GM18909 (cell line): Measurements from ENCODE around the gene PSMB7.

Experiments used
- ATAC-seq: cut with Tn5 transposase; IDR thresholded peaks from one replicate; pipeline ENCODE4 v1.9.1; 2021; ENCODE audit warnings: mild to moderate bottlenecking; ENCODE audit not compliant: unreplicated experiment, poor library complexity

The PSMB7 gene

GRCh38 chr9:124332361-124333202 lies 82.7 kb downstream of the PSMB7 start:
- ATAC-seq: no peak

DNA sequence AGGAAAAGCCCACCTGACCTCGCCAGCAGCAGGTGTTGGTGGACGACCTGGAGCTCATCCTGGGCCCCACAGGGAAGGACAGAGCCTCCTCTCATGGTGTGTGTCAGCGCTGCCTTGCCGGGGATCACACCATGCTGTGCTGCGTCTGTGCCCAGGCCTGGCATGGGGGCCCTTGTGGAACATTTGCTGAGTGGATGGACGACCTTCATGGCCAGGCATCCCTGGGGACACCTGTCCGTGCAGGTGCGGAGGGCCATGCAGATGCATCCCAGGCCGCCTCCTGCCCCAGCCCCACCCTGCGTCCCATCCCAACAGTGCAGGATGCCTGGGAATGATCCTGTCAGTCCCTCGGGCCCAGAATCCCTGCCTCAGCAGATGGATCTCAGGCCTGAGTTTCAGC lies 83.7 kb downstream of the PSMB7 start:
- no peak for ATAC-seq

GRCh38 chr9:124330011-124330697 lies 85.1 kb downstream of the PSMB7 start:
- no peak for ATAC-seq

GRCh38 chr9:124329206-124329792 lies 85.9 kb downstream of the PSMB7 start:
- no peak for ATAC-seq

DNA sequence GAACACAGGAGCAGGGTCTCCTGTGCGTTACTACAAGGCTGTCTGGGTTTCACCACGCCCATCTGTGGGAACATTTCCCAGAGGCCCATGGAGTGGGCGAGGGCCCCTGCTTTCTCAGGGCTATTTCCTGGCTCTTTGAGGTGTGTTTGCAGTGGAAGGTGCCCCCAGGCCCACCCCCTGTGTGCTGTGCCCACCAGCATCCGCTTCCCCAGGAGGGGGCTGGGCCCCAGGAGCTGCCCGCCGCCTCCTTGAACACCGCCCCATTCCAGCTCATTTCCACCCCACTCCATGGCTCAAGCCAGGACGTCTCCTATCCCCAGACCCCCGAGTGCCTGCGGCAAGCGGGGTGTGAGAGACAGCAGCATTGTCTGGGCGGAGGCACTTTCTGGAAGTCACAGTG lies 87.0 kb downstream of the PSMB7 start:
- no peak for ATAC-seq

DNA sequence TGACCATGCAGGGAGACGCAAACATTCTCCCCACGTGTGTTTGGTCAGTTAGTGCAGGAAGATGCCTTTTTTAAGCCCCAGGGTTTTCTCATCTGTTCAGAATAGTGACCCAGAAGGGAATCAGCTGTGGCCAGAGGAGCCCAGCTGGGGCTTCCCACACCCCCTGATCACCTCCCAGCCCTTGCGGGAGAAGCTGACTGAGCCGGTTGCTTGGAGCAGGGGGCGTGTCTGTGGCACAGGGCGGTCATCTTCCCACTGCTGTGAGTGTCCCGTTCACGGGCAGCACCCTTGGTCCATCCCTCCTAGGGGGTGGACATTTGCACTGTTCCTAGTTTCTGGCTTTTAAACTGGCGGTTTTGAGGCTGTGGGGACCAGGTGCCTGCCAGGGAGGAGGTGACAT lies 87.8 kb downstream of the PSMB7 start:
- ATAC-seq: no peak

- ATAC-seq: no peak
Measured at GRCh38 chr9:124326378-124326777, 88.9 kb downstream of the PSMB7 start.

DNA sequence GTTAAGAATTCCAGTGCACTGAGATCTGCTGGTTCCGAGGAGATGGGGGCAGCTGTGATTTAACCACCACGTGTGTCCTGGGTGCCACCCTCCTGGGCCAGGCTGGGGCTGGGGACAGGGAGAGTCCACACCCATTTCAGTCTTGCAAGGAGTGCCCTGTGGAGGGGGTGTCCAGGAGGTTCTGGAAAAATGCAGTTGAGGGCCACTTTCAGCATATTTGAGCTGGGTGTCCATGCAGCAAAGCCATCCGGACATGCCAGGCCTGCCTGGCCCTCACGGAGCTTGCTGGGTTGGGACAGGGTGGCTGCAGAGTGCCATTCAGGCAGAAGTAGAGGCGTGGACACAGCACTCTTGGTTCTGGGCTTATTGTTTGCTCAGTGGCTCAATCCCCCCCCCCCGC lies 89.4 kb downstream of the PSMB7 start:
- ATAC-seq: no peak

DNA sequence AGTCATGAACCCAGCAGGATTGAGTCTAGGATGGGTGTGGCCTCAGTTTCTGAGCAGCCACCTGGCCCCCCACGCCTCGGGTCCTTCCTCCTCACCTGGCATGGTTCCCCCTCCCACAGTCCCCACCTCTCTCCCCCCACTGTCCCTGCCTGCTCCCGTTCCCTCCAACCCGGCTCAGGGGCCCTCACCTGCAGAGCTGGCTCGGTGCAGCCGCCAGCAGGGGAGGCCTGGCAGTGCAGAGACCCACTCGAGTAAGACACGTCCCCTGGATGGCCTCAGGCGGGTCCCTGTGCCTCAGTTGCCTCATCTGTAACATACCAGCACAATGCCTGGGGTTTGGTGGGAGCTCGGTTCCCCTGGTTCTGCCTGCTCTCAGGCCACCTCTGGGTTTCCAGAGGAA lies 91.3 kb downstream of the PSMB7 start:
- no peak for ATAC-seq

GRCh38 chr9:124322618-124323432 lies 92.4 kb downstream of the PSMB7 start:
- ATAC-seq: no peak

GRCh38 chr9:124321935-124322334 lies 93.3 kb downstream of the PSMB7 start:
- no peak for ATAC-seq

DNA sequence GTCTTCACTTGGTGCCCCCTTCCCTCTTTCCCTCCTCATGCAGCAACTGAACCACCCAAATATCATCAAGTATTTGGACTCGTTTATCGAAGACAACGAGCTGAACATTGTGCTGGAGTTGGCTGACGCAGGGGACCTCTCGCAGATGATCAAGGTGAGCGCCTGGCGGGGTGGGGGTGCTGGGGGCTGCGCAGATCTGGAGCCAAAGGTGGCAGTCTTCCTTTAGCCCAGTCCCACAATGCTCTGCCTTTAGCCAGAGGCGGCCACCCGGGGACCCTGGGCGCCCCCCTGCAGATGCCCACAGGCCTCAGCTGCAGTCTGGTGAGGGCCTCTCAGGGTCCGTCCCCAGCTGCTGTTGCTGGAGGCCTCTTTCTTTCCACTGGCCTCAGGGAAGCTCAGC lies 93.8 kb downstream of the PSMB7 start:
- ATAC-seq: no peak

- ATAC-seq: no peak
Measured at GRCh38 chr9:124320062-124320973, 94.9 kb downstream of the PSMB7 start.

- ATAC-seq: no peak
Measured at GRCh38 chr9:124315882-124316281, 99.4 kb downstream of the PSMB7 start.

DNA sequence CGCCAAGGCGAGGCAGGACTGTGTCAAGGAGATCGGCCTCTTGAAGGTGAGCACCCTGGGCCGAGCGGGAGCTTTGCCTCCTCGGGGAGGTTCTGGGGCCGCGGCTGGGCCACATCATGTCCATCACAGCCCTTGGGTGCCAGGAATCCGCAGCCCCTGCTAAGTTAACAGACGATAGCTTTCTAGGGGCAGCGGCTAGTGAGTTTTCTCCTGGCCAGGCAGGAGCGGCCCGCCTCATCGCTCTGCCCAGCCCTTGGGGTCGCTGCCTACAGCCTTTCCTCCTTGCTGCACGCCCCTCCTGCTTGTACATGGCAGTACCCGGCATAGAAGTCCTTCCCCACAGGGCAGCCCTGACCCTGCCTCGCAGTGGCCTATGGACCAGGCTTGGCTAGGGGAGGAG lies 101.3 kb downstream of the PSMB7 start:
- no peak for ATAC-seq

DNA sequence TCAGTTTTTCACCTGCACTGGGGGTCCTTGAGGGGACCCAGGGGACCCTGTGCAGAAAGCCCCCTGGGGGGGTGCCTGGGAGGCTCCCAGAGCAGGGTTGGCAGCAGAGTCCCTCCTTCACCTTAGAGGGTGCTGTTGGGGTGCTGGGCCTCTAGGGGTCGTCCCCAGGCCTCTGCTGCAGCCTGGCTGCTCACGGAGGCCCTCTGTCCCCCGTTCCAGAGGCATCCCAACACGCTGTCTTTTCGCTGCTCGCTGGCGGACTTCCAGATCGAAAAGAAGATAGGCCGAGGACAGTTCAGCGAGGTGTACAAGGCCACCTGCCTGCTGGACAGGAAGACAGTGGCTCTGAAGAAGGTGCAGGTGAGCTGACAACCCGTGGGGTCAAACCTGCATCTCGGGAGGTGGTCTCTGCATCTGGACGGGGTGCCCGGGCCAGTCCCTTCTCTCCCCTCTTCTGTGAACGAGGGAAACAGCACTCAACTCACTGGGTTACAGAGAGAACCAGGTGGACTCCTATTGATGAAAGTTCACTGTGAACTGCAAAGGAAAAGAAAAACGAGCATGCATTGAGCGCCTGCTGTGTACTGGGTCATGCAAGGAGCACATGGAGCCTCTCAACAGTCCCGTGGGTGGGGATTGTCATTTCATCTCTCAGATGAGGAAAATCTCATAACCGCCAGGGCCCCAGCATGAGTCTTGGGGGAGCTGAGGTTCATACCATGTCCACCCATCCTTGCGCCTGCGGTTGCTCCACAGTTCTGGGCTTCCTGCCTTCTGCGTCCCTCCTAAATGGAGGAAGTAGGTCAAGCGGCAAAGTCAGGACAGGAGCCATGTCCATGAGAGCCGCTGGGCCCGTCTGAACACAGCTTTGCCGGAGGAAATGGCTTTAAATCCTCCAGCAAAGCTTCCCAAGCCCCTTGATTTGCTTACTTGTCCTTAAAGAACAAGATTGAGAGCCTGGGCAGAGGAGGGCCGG lies 102.7 kb downstream of the PSMB7 start:
- no peak for ATAC-seq

DNA sequence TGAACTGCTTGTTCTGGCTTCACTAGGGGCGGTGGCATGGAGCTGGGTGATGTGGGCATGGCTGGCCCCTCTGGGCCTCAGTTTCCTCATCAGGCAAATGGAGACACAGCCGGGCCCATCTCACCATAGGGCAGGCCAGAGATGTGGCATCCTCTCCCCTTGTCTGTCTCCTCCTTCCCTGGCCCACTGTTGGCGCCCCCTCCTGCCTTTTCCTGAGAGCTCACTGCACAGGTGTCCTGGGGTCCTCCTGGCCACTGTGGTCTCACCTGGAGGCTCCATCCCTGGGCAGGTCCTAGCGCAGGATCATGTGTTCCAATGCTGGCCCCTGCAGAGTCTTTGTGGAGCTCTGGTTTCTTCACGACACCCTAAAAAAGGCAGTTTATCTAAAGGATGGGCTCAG lies 104.0 kb downstream of the PSMB7 start:
- no peak for ATAC-seq

DNA sequence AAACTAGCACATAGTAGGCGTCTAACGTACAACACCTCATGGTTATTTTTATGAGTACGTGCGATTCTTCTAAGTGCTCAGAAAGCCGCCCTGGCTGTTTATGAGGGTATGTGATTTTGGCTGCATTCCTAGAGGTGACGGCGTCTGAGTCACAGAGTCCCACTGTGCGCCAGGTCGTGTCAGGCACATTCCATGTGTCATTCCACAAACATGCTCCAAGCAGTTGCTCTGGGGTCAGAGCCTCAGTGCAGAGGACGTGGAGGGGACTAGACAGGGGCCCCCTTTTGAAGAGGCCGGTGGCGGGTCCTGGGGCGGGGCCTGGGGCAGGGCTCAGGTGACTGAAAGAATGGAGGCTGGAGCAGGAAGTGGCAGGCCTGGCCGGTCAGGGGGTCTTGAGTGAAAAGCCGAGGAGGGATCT lies 105.6 kb downstream of the PSMB7 start:
- ATAC-seq: no peak
